Heart left ventricle (tissue), 16 donors: ENCODE data around the gene GPR137. TPM values are rescaled to one million over a fixed set of nuclear protein-coding genes. Genes with fewer than 3 reads are reported as not detected.

Experiments
- ATAC-seq, 4 donors: fragments of 200-7000 bp; cut with Tn5 transposase; one replicate each; pipeline ENCODE4 v1.9.1; 2020 to 2022; ENCODE audit warnings: moderate library complexity in 4 of 4, mild to moderate bottlenecking in 3 of 4, moderate number of reproducible peaks in 1 of 4
- DNase-seq, 5 donors: peaks; one replicate each; pipeline ENCODE4 v3.0.0-alpha.2; 2020
- H3K27ac ChIP-seq, 12 donors: fragments of 200-600 bp; sonication (generic) in 4 of 12; one replicate each; pipeline versions ENCODE4 v1.5.0 to v1.8.0; 2016 to 2022; ENCODE audit warnings: mild to moderate bottlenecking in 2 of 12
- H3K27me3 ChIP-seq, 9 donors: fragments of 200-600 bp; sonication (generic) in 2 of 9; one replicate each; pipeline versions ENCODE4 v1.5.1 to v1.8.0; 2016 to 2022; ENCODE audit warnings: mild to moderate bottlenecking in 3 of 9
- H3K36me3 ChIP-seq, 9 donors: fragments of 200-600 bp; sonication (generic) in 2 of 9; one replicate each; pipeline versions ENCODE4 v1.5.0 to v1.8.0; 2018 to 2022; ENCODE audit warnings: mild to moderate bottlenecking in 2 of 9
- H3K4me1 ChIP-seq, 12 donors: fragments of 200-600 bp; sonication (generic) in 4 of 12; one replicate each; pipeline versions ENCODE4 v1.5.0 to v1.8.0; 2016 to 2022; ENCODE audit warnings: mild to moderate bottlenecking in 3 of 12
- H3K4me3 ChIP-seq, 12 donors: fragments of 200-600 bp; sonication (generic) in 4 of 12; one replicate each; pipeline versions ENCODE4 v1.5.0 to v1.8.0; 2017 to 2022; ENCODE audit warnings: mild to moderate bottlenecking in 9 of 12, moderate library complexity in 4 of 12
- H3K9me3 ChIP-seq, 12 donors: fragments of 200-600 bp; sonication (generic) in 4 of 12; one replicate each; pipeline versions ENCODE4 v1.5.0 to v1.8.0; 2016 to 2022; ENCODE audit warnings: mild to moderate bottlenecking in 1 of 12
- CTCF ChIP-seq, 12 donors: fragments of 200-600 bp; sonication (generic) in 4 of 12; IDR thresholded peaks; one replicate each; pipeline versions ENCODE4 v1.5.0 to v1.8.0; 2018 to 2022; ENCODE audit warnings: antibody characterized with exemption in 12 of 12, mild to moderate bottlenecking in 5 of 12
- POLR2A ChIP-seq, 2 donors: fragments of 450-650 bp; IDR thresholded peaks; one replicate each; pipeline ENCODE4 v1.6.1; 2017; ENCODE audit warnings: antibody characterized with exemption in 2 of 2, mild to moderate bottlenecking in 2 of 2, moderate library complexity in 2 of 2
- WGBS, 4 donors: extraction: QIAGEN DNeasy Blood & Tissue Kit in 2 of 4; methylation state at CpG; one replicate each; pipeline versions ENCODE4 v1.1.5 to v1.1.7; 2013 to 2018; 5-methylcytosine and 5-hydroxymethylcytosine counted together
- intact Hi-C, 10 donors: fragments of 100-400 bp; cut with DNase I; formaldehyde crosslinking; loops; one replicate each; pipeline versions ENCODE4 v1.11.1 to v1.14.2; 2022
- polyA plus RNA-seq, 2 donors: library from polyadenylated mRNA; stranded (reverse); fragments of 200-250 nt; gene quantifications; one replicate each; pipeline ENCODE4 v1.2.3, GENCODE V29; 2013
- total RNA-seq, 9 donors: library from RNA; depleted of rRNA in 2 of 9; stranded (reverse); fragments of >200 nt in 2 of 9; fragmentation: NEBNext Ultra II Directional in 3 of 9; extraction: Animal tissue kit (Norgen Biotek cat#: 25700) in 3 of 9; gene quantifications; one replicate each; pipeline versions ENCODE4 v1.1.0 to v1.2.4, GENCODE V29; 2016 to 2023
- donor health status: ischemic (EF 13 %, LVEDD 7.1; RV severe dilation, severe dysfunction).
- donor health status: healthy with polysubstance abuse.
- donor health status: DM: no; HTN: yes; CAD: no.
- donor health status: DM: no; HTN: no; CAD: no.
- donor health status: ischemic (EF 25% LVEDD 6.9; RV normal size, moderate dysfunction).
- donor health status: ischemic (EF 25% LVEDD 5.7; RV mildly dilated, moderate dysfunction).
- donor health status: healthy.
- donor health status: DM: yes; HTN: yes; CAD: no.
- donor health status: ischemic (EF 35%, LVEDD 5.7; RV mildly dilated, moderate dysfunction).
- donor health status: nonischemic (EF 11% LVEDD 7.7; RV severe dilation, severe dysfunction).
- donor health status: DM: yes; HTN: yes; CAD: no.
- donor health status: PGD.
- donor health status: ischemic (EF 29% LVEDD 5.4; RV normal size, mild dysfunction).
- donor health status: nonischemic (EF 23%, LVEDD 6.1; RV moderate dilation, normal function).

Gene GPR137
- total and polyA plus RNA-seq, 11 donors: 20.2 to 48.3 (median 26.2) TPM

- peaks cover 0 to 38% (median 28%) of the 10 kb centered on the region in 9 donors for H3K36me3 ChIP-seq
- TF ChIP-seq POLR2A (IDR thresholded peaks at IDR 0.05): no peak
- no peak for TF ChIP-seq CTCF (IDR thresholded peaks at IDR 0.05)
- no peaks in the 10 kb centered on the region for H3K9me3 ChIP-seq
- intact Hi-C loops: loop anchor here in 3 of 10 donors (1.0 to 2.0 kb wide), 3 partner anchors 17 to 21 kb away; partner anchors contain the start of genes PLCB3 (in 2 of the 3) and PPP1R14B (in 1 of the 3)
- DNase-seq: peak in 4 of 5 donors; percentile 68 to 76 (median 71)
- peak in 2 of 4 donors; percentile 0 for ATAC-seq
- H3K4me3 ChIP-seq: peak overlapping the region; percentile 63 to 95 (median 79)
- H3K27ac ChIP-seq: peak overlapping the region; percentile 86 to 100 (median 97)
- peaks cover 2 to 44% (median 33%) of the 10 kb centered on the region in 12 donors for H3K4me1 ChIP-seq
- 26 to 39% (median 36%) methylated on average over 21 to 23 of the region's 23 CpGs for WGBS, 4 donors
- no peaks in the 10 kb centered on the region for H3K27me3 ChIP-seq
Measured at GRCh38 chr11:64268025-64268892, 17.4 kb upstream of the GPR137 start.

GRCh38 chr11:64268893-64269539, 16.6 kb upstream of the GPR137 start:
- Histone ChIP-seq H3K4me1 (peaks cover 2 to 51% (median 33%) of the 10 kb centered on the region in 12 donors), H3K27ac (peak overlapping the region; percentile 86 to 100 (median 97)), H3K27me3 (no peaks in the 10 kb centered on the region), H3K4me3 (peak overlapping the region; percentile 63 to 95 (median 79)), H3K9me3 (no peaks in the 10 kb centered on the region), H3K36me3 (peaks cover 0 to 31% (median 20%) of the 10 kb centered on the region in 9 donors)
- ATAC-seq: peak in 2 of 4 donors; percentile 7 to 27
- intact Hi-C loops: loop anchor here in 4 of 10 donors (1.0 to 2.0 kb wide), 3 partner anchors 18 to 22 kb away; partner anchors contain the start of genes PLCB3 (in 3 of the 4) and PPP1R14B (in 1 of the 4)
- TF ChIP-seq POLR2A (IDR thresholded peaks at IDR 0.05) (no peak), CTCF (IDR thresholded peaks at IDR 0.05) (peak in 1 of 12 donors; percentile 12)
- 0 to 2% (median 1%) methylated on average over 14 to 34 of the region's 34 CpGs for WGBS, 4 donors
- peak; percentile 59 to 84 (median 80) for DNase-seq

- ATAC-seq (peak; percentile 86 to 91 (median 90)), DNase-seq (peak; percentile 98 to 99 (median 98))
- Histone ChIP-seq H3K9me3 (no peaks in the 10 kb centered on the region), H3K4me3 (peak overlapping the region; percentile 63 to 98 (median 80)), H3K27me3 (no peaks in the 10 kb centered on the region), H3K4me1 (peaks cover 2 to 51% (median 33%) of the 10 kb centered on the region in 12 donors), H3K36me3 (peaks cover 0 to 24% (median 16%) of the 10 kb centered on the region in 9 donors), H3K27ac (peak overlapping the region; percentile 86 to 100 (median 97))
- WGBS, 4 donors: 0 to 1% (median 0%) methylated on average over 25 to 58 of the region's 58 CpGs
- TF ChIP-seq POLR2A (IDR thresholded peaks at IDR 0.05): peak in 1 of 2 donors; percentile 50
- TF ChIP-seq CTCF (IDR thresholded peaks at IDR 0.05): peak in 5 of 12 donors; percentile 6 to 53 (median 12)
- intact Hi-C loops: loop anchor here in 5 of 10 donors (1.0 to 2.0 kb wide), 7 partner anchors 16 to 36 kb away; partner anchors contain the start of genes ESRRA (in 3 of the 5), GPR137 (in 3 of the 5), FKBP2 (in 2 of the 5) and PLCB3 (in 2 of the 5)
Measured at GRCh38 chr11:64269540-64270220, 16.0 kb upstream of the GPR137 start.
